ENCODE results near the gene RBL1.

- no peak for TF ChIP-seq CTCF (IDR thresholded peaks at IDR 0.05)
- no peak for TF ChIP-seq POLR2AphosphoS5 (IDR thresholded peaks at IDR 0.05)
These were observed 139.8 kb downstream of the RBL1 start for GRCh38 chr20:36956016-36956415.

Data from gastroesophageal sphincter (tissue), 3 donors.